Neural cell (in vitro differentiated cells): ENCODE measurements around the gene CHRNA4.

ENCODE experiments used
- SMC3 ChIP-seq: fragments of 450-650 bp; conservative IDR thresholded peaks from 2 replicates; pipeline ENCODE4 v1.6.1; 2014; ENCODE audit warnings: antibody characterized with exemption, mild to moderate bottlenecking, moderate library complexity; ENCODE audit not compliant: poor library complexity
- TF ChIP-seq, protein P1 (sequence below): fragments of 450-650 bp; IDR thresholded peaks from 2 replicates; pipeline ENCODE4 v1.5.1; 2014; ENCODE audit warnings: antibody characterized with exemption, mild to moderate bottlenecking, moderate library complexity; ENCODE audit not compliant: poor library complexity, severe bottlenecking

DNA sequence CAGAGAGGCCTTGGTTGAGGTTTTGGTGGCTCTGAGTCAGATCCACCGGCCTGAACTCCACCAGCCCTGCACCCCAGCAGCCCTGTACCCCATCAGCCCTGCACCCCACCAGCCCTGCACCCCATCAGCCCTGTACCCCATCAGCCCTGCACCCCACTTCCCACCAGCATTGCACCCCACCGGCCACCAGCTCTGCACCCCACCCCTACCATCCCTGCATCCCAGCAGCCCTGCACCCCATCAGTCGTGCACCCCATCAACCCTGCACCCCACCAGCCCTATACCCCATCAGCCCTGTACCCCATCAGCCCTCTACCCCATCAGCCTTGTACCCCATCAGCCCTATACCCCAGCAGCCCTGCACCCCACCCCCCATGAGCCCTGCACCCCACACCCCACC, 14.3 kb upstream of the CHRNA4 start:
- TF ChIP-seq, protein P1, sequence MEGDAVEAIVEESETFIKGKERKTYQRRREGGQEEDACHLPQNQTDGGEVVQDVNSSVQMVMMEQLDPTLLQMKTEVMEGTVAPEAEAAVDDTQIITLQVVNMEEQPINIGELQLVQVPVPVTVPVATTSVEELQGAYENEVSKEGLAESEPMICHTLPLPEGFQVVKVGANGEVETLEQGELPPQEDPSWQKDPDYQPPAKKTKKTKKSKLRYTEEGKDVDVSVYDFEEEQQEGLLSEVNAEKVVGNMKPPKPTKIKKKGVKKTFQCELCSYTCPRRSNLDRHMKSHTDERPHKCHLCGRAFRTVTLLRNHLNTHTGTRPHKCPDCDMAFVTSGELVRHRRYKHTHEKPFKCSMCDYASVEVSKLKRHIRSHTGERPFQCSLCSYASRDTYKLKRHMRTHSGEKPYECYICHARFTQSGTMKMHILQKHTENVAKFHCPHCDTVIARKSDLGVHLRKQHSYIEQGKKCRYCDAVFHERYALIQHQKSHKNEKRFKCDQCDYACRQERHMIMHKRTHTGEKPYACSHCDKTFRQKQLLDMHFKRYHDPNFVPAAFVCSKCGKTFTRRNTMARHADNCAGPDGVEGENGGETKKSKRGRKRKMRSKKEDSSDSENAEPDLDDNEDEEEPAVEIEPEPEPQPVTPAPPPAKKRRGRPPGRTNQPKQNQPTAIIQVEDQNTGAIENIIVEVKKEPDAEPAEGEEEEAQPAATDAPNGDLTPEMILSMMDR = no peak
- no peak for TF ChIP-seq SMC3
